Measurements from ENCODE around the gene HAL. TPM values are rescaled to one million over a fixed set of nuclear protein-coding genes. Genes with fewer than 3 reads are reported as not detected.
A peak's percentile ranks its signal among the peaks of the same experiment; 100 is the strongest.

HAL gene
- polyA plus RNA-seq, 10 donors, result 0.09 to 3.4 (median 0.24) TPM; not detected in 1

DNA sequence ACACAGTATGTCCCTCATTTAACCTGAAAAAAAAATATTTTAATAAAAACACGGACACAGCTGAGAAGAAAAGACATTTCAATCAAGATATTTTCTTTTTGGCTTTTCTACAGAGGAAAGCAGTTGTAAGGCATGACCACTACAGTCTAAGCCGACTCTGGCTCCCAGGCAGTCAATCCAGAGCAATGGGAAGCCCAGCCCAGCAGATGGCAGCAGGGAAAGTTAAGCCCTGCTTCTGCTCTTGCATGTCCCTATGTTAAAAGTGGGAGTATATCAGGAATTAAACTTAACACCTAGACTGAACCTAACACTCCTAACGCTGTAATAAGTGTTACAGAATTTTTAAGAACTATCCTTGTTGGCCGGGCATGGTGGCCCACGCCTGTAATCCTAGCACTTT is 19.5 kb upstream of the HAL start:
- peak in 1 of 3 donors; percentile 26 for DNase-seq

- DNase-seq, result no peak
Observed at GRCh38 chr12:96014943-96015599, 18.9 kb upstream of the HAL start.

GRCh38 chr12:96007729-96008128 is 11.6 kb upstream of the HAL start:
- DNase-seq, result no peak

- no peak for DNase-seq
Observed at GRCh38 chr12:96006727-96007126, 10.6 kb upstream of the HAL start.

- no peak for DNase-seq
Observed at GRCh38 chr12:96000858-96001257, 4.7 kb upstream of the HAL start.

GRCh38 chr12:95999484-95999883 is 3.3 kb upstream of the HAL start:
- DNase-seq, result no peak

- DNase-seq, result peak; percentile 24 to 63 (median 42)
Observed at GRCh38 chr12:95998611-95999286, 2.6 kb upstream of the HAL start.

DNA sequence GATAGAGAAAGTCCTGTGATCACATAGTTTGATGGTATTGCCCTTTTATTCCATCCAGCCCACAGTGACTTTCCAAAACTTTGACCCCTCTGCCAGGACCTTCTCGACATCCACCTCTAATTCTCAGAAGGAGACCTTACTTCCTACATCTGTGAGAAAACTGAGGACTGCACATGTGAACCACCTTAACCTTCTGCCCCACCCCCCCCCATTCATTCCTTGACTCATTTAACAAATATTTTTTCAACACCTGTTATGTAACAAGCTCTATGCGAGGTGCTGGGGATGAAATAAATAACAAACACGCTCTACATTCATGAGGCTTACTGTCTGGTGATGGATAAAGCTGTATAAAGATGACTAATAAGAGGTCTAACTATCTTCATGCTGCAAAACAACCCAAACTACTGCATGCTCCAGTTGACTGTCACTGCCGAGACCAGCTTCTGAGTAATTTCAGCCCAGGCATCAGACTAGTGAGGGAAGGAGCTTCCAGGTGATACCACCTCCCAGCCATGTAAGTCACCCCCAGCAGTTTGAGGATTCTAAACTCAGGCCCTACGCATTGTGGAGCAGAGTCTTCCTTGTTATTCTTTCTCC is 1.9 kb upstream of the HAL start:
- DNase-seq, result no peak

DNA sequence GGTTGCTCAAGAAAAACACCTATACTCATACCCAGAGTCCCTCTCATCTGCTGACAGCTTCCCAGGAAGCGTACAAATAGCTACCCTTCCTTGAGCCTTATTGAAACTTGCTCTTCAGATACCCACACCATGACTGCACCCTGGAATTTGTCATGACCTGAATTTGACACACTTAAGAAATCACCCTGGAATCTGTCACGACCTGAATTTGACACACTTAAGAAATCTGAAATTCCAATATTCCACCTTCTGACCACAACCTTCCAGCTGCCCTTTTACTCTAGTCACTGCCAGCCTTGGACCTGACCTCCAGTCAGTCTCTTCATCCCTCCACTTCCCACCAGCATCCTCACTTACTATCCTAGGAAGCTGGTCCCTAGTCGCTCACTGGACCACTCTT is 1.1 kb upstream of the HAL start:
- DNase-seq, result no peak

DNA sequence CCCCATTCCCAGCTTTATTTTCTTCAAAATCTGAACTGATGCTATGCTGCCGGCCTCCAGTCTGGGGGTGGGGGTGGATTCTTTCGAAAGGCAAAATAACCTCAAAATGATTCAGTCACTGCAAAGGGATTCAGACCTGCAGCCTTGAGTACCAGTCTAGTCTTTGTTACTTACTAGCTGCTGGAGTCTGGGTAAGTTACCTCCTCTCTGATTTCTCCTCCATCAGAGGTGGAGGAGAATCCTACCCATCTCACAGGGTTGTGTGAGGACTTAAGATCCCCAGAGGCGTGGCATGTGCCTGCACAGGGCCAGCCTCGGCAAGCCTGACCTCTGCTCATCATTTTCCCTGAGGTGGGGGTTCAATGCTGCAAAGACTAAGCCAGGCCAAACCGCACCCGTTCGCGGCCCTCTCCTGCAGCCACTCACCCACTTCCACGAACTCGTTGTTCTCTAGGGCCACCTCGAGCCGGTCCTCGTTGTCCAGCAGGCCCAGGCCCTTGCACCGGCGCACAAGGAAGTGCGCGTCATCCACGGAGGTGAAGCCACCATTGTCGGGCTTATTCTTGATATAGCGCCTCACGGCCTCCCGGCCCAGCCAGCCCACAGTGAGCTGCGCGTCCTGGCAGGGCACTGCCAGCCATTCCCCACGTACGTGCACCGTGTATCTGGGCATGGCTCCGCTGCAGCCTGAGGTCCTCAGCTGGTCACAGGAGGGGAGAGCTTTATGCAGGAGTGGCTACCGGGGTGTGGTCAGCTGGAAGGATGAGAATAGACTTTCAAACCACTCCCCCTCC is 709 bp downstream of the HAL start:
- no peak for DNase-seq

GRCh38 chr12:95994476-95994875 is 1.7 kb downstream of the HAL start:
- DNase-seq, result no peak

DNA sequence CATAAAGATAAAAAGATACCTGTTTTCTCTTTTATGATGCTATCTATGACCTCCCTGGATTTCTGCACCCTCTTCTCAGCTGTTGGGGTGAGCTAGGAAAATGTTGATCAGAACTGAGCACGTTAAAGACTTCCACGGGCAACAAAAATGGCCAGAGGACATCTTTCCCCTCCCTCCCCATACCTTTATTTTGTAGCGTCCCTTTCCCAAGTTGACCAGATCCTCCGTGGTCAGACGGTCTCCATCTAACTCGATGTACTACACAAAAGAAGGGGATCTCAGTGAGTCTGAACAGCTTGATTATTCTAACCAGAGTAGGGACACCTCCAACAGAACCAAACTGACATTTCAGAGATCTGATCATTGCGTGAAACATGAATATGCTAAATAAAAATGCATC is 2.2 kb downstream of the HAL start:
- no peak for DNase-seq

DNA sequence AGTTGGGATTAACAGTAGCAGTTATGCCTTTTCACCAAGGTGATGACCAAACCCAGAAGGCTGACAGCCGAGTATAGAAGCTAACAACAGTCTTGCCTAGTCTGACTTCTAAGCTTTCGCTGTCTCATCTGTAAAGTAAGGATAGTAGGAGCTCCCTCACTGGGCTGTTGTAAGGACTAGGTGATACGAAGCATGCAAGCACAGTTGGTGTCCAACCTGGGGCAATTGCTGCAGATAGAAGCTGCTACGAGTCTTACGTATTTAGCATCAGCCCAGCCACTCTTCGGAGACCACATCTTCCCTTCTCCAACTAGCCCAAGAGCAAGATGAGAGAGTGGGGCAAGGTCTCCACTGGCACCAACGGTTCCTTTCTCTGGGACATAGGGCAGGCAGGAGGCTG is 6.0 kb downstream of the HAL start:
- DNase-seq, result no peak

GRCh38 chr12:95989504-95990123 is 6.5 kb downstream of the HAL start:
- no peak for DNase-seq

DNA sequence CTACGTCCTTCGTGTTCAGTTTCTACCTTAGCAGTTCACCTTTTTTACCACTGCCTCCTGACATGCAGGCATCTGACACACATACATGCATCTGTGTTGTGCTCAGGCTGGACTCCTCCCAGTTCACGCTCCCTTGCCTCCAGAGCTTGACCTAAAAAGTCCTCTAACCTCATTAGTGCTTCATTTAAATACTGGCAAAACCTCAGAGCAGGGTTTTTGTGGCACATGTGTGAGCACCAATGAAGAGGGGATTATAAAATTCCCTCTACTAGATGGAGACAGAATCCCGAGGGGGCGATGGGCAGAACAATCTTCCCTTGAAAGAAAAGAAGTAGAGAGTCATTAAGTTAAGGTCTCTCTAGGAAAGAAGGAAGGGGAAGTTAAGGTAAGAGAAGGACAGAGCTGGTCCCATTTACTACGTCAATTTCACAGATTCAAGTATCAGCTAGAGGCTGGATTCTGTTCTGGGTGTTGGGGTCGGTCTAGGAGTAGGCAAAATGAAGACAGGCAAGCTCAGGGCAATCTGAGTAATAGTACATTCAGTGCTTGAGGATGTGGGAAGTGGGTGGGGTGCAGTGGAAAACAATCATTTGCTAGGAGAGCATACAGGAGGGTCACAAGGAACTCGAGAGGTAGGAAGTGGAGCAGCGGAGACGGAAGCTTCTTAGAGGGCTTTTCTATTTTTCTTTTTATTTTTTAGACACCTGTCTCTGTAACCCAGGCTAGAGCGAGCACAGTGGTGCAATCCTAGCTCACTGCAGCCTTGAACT is 7.5 kb downstream of the HAL start:
- no peak for DNase-seq

DNA sequence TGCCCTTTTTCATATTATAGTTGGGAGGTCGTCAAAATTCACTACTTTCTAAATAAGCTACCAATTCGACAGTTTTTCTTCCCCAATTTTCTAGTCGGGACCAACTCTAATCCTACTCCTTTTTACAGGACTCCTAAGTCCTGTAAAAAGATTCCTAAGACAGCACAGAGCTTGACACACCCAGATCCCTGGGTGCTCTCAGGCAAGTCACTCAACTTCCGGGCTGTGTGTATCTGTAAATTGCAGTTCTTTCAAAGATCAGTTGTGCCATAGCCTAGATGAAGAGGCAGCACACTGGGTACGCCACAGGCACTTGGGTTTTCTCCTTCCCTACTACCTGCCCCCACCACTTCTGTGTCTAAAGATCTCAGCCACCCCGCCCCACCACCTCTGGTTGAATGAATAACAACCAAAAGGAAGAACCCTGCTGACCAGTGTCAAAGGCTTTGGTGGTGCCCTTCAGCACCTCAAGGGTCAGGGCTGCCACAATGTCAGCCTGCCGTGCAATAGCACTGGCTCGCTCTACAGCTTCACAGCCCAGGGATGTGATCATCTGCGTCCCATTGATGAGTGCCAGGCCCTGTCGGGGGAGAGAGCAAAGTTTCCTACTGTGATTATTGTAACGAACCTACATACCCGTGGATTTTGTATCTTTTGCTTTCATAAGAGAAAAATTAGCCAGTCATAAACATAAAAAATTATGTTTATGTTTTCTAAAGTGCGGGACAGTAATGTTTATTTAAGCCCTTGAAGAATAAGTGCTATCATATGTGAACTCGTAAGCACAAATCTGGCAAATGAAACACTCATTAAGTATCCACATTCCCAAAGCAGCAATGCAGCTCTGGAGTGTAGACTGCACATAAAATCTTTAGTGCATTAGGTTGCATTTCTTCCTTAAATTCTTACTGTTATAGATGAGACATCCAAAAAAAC is 9.2 kb downstream of the HAL start:
- DNase-seq, result peak in 1 of 3 donors; percentile 22

DNA sequence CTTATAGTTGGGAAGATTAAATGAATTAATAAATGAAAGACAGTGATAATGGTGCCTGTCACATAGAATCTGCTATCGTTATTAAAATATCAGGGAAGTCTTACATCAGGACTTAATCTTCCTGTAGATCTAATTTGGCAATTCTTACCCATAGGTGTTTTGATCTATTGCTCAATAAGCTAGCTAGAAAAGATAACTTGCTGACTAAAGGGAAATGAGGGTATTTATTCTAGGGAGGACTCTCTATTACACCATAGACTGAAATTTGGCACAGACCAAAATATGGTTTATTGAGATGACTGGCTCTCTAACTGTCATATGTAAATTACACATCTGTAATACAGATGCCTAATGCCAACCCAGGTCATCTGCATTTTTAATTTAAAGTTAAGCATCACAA is 11.5 kb downstream of the HAL start:
- DNase-seq, result no peak

DNA sequence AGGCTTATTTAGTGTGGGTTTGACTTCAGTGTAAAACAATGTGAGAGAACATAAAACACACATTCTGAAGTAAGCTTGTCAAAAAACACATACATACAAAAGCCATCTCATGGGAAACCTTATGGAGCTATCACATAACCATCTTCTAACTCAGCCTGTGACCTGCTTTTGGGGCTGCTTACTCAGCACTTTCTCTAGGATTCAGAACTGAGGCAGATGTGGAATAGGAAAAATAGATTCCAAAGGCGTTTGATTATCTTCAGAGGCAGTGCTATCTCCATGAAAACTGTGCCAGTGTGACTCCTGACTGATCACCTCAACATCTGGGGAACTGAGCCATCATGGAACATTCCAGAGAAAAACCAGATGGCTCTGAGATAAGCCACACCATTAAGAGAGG is 13.5 kb downstream of the HAL start:
- DNase-seq, result no peak

DNA sequence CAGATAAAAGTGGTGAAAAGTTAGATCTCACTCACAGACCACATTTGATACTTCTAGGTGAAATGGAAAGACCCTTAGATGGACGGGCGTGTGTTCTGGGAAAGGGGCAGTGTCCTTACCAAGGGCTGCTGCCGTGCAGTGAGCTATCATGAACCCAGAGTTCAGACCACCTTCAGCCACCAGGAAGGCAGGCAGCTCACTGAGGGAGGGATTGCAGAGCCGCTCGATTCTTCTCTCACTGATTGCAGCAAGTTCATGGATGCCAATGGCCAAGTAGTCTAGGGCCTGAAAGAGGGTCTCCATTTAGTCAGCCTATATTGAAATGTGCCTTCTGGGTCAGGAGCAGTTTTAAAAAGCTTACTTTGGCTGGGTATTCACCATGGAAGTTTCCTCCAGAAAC is 15.7 kb downstream of the HAL start:
- DNase-seq, result no peak

DNA sequence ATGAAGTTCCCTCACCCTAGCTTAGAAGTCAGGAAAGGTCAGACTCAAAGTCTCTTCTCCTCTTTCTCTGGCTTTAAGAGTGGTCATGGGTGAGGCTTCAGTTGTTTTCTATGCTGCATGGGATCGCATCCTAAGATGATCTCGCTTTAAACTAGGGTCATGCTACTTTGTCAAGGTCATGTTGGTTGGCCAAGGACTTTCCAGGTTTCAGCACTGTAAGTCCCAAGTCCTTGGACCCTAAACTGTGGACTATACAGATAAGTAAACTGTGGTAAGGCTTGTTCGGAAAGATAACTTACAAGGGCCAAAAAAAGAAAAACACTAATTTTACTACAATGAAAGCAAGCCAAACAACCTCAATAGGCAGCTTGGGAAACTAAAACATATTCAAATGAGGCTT is 17.4 kb downstream of the HAL start:
- DNase-seq, result no peak
